ENCODE results near the gene PKD1L1. TPM values are rescaled to one million over a fixed set of nuclear protein-coding genes. Genes with fewer than 3 reads are reported as not detected.

Gene PKD1L1
- total RNA-seq, 1 experiment from 2014 or later: 0.07 TPM

GRCh38 chr7:47811632-47812380 is 136.5 kb downstream of the PKD1L1 start:
- DNase-seq (ENCODE audit: low spot score): no peak
- POLR2A ChIA-PET: no interaction called here
- ATAC-seq: no peak
- Mint-ChIP-seq H3K27ac (no peak overlapping the region; the same call in 1 of the 2 replicates), H3K36me3 (no peaks in the 10 kb centered on the region), H3K4me3 (no peak overlapping the region), H3K27me3 (ENCODE audit: low read depth) (no peaks in the 10 kb centered on the region), H3K9me3 (no peaks in the 10 kb centered on the region), H3K4me1 (peaks cover 10% of the 10 kb centered on the region)
- CTCF ChIA-PET: interaction anchor here (0.9 to 1.0 kb wide), 2 partner anchors 134 to 546 kb away, joined by 3 read pairs; no protein-coding TSS in a partner anchor
- TF ChIP-seq AR (CRISPR knock-in tag; IDR thresholded peaks at IDR 0.05): no peak

DNA sequence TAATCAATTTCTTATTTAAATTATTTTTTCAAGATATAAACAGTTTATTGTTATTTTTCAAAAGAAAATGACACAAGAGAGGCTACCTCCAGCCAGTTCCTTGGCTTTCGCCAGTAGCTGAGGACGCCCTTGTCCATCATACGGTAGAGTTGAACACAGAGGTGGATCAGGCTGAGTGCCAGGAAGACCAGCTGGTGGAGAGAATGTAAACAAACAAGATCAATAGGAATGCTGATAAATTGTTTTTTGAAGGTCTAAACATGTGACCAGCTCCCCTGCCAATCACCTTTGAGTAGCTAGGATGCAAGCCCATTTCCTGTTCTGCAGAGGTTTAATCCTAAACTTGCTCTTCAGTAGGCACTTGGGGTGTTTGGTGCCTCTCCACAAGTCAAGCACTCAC is 138.9 kb downstream of the PKD1L1 start:
- no peak for DNase-seq (ENCODE audit: low spot score)
- ATAC-seq: no peak
- no peaks in the 10 kb centered on the region for H3K9me3 Mint-ChIP-seq
- no peaks in the 10 kb centered on the region for H3K36me3 Mint-ChIP-seq
- no peaks in the 10 kb centered on the region for H3K4me1 Mint-ChIP-seq
- H3K27me3 Mint-ChIP-seq (ENCODE audit: low read depth): no peaks in the 10 kb centered on the region
- H3K4me3 Mint-ChIP-seq: no peak overlapping the region
- ChIA-PET CTCF (interaction anchor here (1.0 to 1.5 kb wide), 4 partner anchors 10 to 508 kb away, joined by 3 to 6 read pairs (median 4); no protein-coding TSS in a partner anchor), POLR2A (no interaction called here)
- TF ChIP-seq ZNF121 (CRISPR knock-in tag; IDR thresholded peaks at IDR 0.05) (no peak), IRF2 (CRISPR knock-in tag; IDR thresholded peaks at IDR 0.05; ENCODE audit: borderline replicate concordance, low read depth) (no peak), EMX1 (CRISPR knock-in tag; IDR thresholded peaks at IDR 0.05) (no peak), TCF7 (CRISPR knock-in tag; IDR thresholded peaks at IDR 0.05; ENCODE audit: low read depth) (no peak), ZNF396 (CRISPR knock-in tag; IDR thresholded peaks at IDR 0.05; ENCODE audit: borderline replicate concordance) (no peak), ZNF317 (CRISPR knock-in tag; IDR thresholded peaks at IDR 0.05; ENCODE audit: borderline replicate concordance, low read depth) (no peak), TEAD1 (CRISPR knock-in tag; IDR thresholded peaks at IDR 0.05) (no peak), CBFB (CRISPR knock-in tag; IDR thresholded peaks at IDR 0.05; ENCODE audit: low read depth) (no peak), NFATC4 (CRISPR knock-in tag; IDR thresholded peaks at IDR 0.05) (no peak), CDX4 (CRISPR knock-in tag; IDR thresholded peaks at IDR 0.05; ENCODE audit: borderline replicate concordance) (no peak), CTCF (IDR thresholded peaks at IDR 0.05) (no peak), NR2C2 (CRISPR knock-in tag; IDR thresholded peaks at IDR 0.05) (no peak), FOXK1 (CRISPR knock-in tag; IDR thresholded peaks at IDR 0.05) (no peak), ZBTB21 (CRISPR knock-in tag; IDR thresholded peaks at IDR 0.05; ENCODE audit: borderline replicate concordance) (no peak), MYBL2 (CRISPR knock-in tag; IDR thresholded peaks at IDR 0.05) (no peak), ZNF232 (CRISPR knock-in tag; IDR thresholded peaks at IDR 0.05) (no peak)
- TF ChIP-seq, protein P1, sequence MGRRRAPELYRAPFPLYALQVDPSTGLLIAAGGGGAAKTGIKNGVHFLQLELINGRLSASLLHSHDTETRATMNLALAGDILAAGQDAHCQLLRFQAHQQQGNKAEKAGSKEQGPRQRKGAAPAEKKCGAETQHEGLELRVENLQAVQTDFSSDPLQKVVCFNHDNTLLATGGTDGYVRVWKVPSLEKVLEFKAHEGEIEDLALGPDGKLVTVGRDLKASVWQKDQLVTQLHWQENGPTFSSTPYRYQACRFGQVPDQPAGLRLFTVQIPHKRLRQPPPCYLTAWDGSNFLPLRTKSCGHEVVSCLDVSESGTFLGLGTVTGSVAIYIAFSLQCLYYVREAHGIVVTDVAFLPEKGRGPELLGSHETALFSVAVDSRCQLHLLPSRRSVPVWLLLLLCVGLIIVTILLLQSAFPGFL (CRISPR knock-in tag; IDR thresholded peaks at IDR 0.05; ENCODE audit: borderline replicate concordance): no peak
- TF ChIP-seq, protein P2, sequence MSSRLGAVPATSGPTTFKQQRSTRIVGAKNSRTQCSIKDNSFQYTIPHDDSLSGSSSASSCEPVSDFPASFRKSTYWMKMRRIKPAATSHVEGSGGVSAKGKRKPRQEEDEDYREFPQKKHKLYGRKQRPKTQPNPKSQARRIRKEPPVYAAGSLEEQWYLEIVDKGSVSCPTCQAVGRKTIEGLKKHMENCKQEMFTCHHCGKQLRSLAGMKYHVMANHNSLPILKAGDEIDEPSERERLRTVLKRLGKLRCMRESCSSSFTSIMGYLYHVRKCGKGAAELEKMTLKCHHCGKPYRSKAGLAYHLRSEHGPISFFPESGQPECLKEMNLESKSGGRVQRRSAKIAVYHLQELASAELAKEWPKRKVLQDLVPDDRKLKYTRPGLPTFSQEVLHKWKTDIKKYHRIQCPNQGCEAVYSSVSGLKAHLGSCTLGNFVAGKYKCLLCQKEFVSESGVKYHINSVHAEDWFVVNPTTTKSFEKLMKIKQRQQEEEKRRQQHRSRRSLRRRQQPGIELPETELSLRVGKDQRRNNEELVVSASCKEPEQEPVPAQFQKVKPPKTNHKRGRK (CRISPR knock-in tag; IDR thresholded peaks at IDR 0.05; ENCODE audit: borderline replicate concordance): no peak
- H3K27ac Mint-ChIP-seq: no peak overlapping the region
